Vagina (tissue), 2 donors: Measurements from ENCODE around the gene PMEL. TPM values are rescaled to one million over a fixed set of nuclear protein-coding genes. Genes with fewer than 3 reads are reported as not detected.

Experiments used
- DNase-seq, 2 donors: peaks; one replicate each; pipeline ENCODE4 v3.0.0-alpha.2; 2017; ENCODE audit errors: extremely low spot score in 2 of 2
- H3K27ac ChIP-seq: fragments of 200-600 bp; sonication (generic); one replicate; pipeline ENCODE4 v1.5.1; 2019
- H3K27me3 ChIP-seq: fragments of 200-600 bp; sonication (generic); one replicate; pipeline ENCODE4 v1.5.1; 2019
- H3K36me3 ChIP-seq, 2 donors: fragments of 200-600 bp; sonication (generic); one replicate each; pipeline ENCODE4 v1.5.1; 2017 to 2019
- H3K4me1 ChIP-seq: fragments of 200-600 bp; sonication (generic); one replicate; pipeline ENCODE4 v1.5.1; 2019
- H3K4me3 ChIP-seq, 2 donors: fragments of 200-600 bp; sonication (generic); 1 replicate in 1 of 2; 2 replicates in 1 of 2; pipeline ENCODE4 v1.5.1; 2016 to 2019
- H3K9me3 ChIP-seq: fragments of 200-600 bp; sonication (generic); one replicate; pipeline ENCODE4 v1.5.1; 2019
- CTCF ChIP-seq, 3 experiments: fragments of 450-650 bp in 2 of 3; fragments of 200-600 bp in 1 of 3; sonication (generic) in 1 of 3; IDR thresholded peaks; one replicate each; pipeline ENCODE4 v1.5.1; 2017 to 2019; ENCODE audit warnings: antibody characterized with exemption in 3 of 3, mild to moderate bottlenecking in 2 of 3, moderate library complexity in 2 of 3
- POLR2A ChIP-seq, 2 donors: fragments of 450-650 bp; IDR thresholded peaks; one replicate each; pipeline ENCODE4 v1.6.1; 2017; ENCODE audit warnings: antibody characterized with exemption in 2 of 2, mild to moderate bottlenecking in 2 of 2, moderate library complexity in 2 of 2
- POLR2AphosphoS5 ChIP-seq, 2 donors: sonication (generic); formaldehyde crosslinking; IDR thresholded peaks; one replicate each; pipeline ENCODE4 v1.9.0; 2017; ENCODE audit warnings: antibody characterized with exemption in 2 of 2, mild to moderate bottlenecking in 2 of 2, low read depth in 1 of 2; ENCODE audit not compliant: insufficient read depth in 1 of 2
- intact Hi-C: fragments of 100-400 bp; cut with DNase I; formaldehyde crosslinking; loops from one replicate; pipeline ENCODE4 v1.15.1; 2023
- total RNA-seq: library from RNA; depleted of rRNA; stranded (reverse); fragments of >200 nt; gene quantifications from one replicate; pipeline ENCODE4 v1.2.3, GENCODE V29; 2016

The PMEL gene
- total RNA-seq, 1 donor from 2014 or later = 1.2 TPM

GRCh38 chr12:55932551-55932910 is 33.3 kb downstream of the PMEL start:
- intact Hi-C loops = loop anchor here (5.0 kb wide), 2 partner anchors 105 to 205 kb away; partner anchors contain the start of genes CD63 and DNAJC14
- no peaks in the 10 kb centered on the region for H3K27me3 ChIP-seq
- H3K27ac ChIP-seq = peak overlapping the region; percentile 94
- peak overlapping the region; percentile 59 to 92 for H3K4me3 ChIP-seq
- TF ChIP-seq CTCF (IDR thresholded peaks at IDR 0.05) (no peak), POLR2AphosphoS5 (IDR thresholded peaks at IDR 0.05; ENCODE audit: insufficient read depth in 1 of 2, low read depth in 1 of 2) (no peak), POLR2A (IDR thresholded peaks at IDR 0.05) (no peak)
- H3K4me1 ChIP-seq = peaks cover 75% of the 10 kb centered on the region
- H3K36me3 ChIP-seq = no peaks in the 10 kb centered on the region
- no peak for DNase-seq
- H3K9me3 ChIP-seq = no peaks in the 10 kb centered on the region

- H3K4me3 ChIP-seq = peak overlapping the region; percentile 59 to 92
- H3K4me1 ChIP-seq = peaks cover 75% of the 10 kb centered on the region
- no peaks in the 10 kb centered on the region for H3K9me3 ChIP-seq
- H3K36me3 ChIP-seq = no peaks in the 10 kb centered on the region
- intact Hi-C loops = loop anchor here (5.0 kb wide), 2 partner anchors 105 to 205 kb away; partner anchors contain the start of genes CD63 and DNAJC14
- TF ChIP-seq POLR2A (IDR thresholded peaks at IDR 0.05) (no peak), POLR2AphosphoS5 (IDR thresholded peaks at IDR 0.05; ENCODE audit: insufficient read depth in 1 of 2, low read depth in 1 of 2) (peak in 1 of 2 donors; percentile 64)
- H3K27ac ChIP-seq = peak overlapping the region; percentile 94
- no peak for DNase-seq
- H3K27me3 ChIP-seq = no peaks in the 10 kb centered on the region
These were observed 33.9 kb downstream of the PMEL start for GRCh38 chr12:55931780-55932550.

- TF ChIP-seq POLR2A (IDR thresholded peaks at IDR 0.05) = no peak
- TF ChIP-seq CTCF (IDR thresholded peaks at IDR 0.05) = no peak
- TF ChIP-seq POLR2AphosphoS5 (IDR thresholded peaks at IDR 0.05; ENCODE audit: insufficient read depth in 1 of 2, low read depth in 1 of 2) = no peak
These were observed 34.5 kb downstream of the PMEL start for GRCh38 chr12:55931317-55931779.

GRCh38 chr12:55930771-55931316 is 35.0 kb downstream of the PMEL start, which contains the start of gene DGKA:
Gene DGKA, plus strand, starts transcription at chr12:55931162. Its CDS starts 5,342 bp downstream, at chr12:55936504.
- DNase-seq = no peak

More at GRCh38 chr12:55931317-55931779, 34.5 kb downstream of the PMEL start:
- intact Hi-C loops = loop anchor here (5.0 kb wide), 2 partner anchors 104 to 204 kb away; partner anchors contain the start of genes CD63 and DNAJC14
- Histone ChIP-seq H3K36me3 (no peaks in the 10 kb centered on the region), H3K27me3 (no peaks in the 10 kb centered on the region), H3K4me3 (peak overlapping the region; percentile 59 to 92), H3K4me1 (peaks cover 78% of the 10 kb centered on the region), H3K9me3 (no peaks in the 10 kb centered on the region), H3K27ac (peak overlapping the region; percentile 94)
- no peak for DNase-seq

More at GRCh38 chr12:55930771-55931316, 35.0 kb downstream of the PMEL start, which contains the start of gene DGKA:
- Histone ChIP-seq H3K4me1 (peaks cover 80% of the 10 kb centered on the region), H3K27ac (peak within 1 kb of the TSS; percentile 94), H3K4me3 (peak within 1 kb of the TSS; percentile 59 to 92), H3K9me3 (no peaks in the 10 kb centered on the region), H3K36me3 (no peaks in the 10 kb centered on the region), H3K27me3 (no peaks in the 10 kb centered on the region)
- TF ChIP-seq POLR2A (IDR thresholded peaks at IDR 0.05) (no peak), CTCF (IDR thresholded peaks at IDR 0.05) (peak in 2 of 3 experiments; percentile 36 to 51), POLR2AphosphoS5 (IDR thresholded peaks at IDR 0.05; ENCODE audit: insufficient read depth in 1 of 2, low read depth in 1 of 2) (peak in 1 of 2 donors; percentile 29)
- intact Hi-C loops = loop anchor here (5.0 kb wide), 2 partner anchors 104 to 204 kb away; partner anchors contain the start of genes CD63 and DNAJC14
